ENCODE results near the gene RGS21.

DNA sequence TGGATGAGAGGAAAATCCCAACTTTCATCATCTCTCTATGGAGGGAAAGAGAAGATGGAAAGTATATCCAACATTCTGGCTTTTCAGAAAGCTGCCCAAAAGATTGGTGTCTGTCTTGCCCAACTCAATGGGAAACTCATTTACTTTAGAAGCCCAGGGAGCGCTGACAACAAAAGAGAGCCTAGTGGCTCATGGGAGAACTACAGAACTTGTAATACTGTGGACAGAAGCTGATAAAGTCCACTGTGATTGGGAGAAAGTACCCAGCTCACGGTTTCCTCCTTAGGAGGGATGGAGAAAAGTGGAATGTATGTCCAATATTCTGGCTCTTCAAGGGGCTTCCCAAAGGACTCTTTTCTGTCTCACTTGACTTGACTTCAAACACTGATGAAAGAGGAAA is 66.0 kb downstream of the RGS21 start:
- TF ChIP-seq, protein P1, sequence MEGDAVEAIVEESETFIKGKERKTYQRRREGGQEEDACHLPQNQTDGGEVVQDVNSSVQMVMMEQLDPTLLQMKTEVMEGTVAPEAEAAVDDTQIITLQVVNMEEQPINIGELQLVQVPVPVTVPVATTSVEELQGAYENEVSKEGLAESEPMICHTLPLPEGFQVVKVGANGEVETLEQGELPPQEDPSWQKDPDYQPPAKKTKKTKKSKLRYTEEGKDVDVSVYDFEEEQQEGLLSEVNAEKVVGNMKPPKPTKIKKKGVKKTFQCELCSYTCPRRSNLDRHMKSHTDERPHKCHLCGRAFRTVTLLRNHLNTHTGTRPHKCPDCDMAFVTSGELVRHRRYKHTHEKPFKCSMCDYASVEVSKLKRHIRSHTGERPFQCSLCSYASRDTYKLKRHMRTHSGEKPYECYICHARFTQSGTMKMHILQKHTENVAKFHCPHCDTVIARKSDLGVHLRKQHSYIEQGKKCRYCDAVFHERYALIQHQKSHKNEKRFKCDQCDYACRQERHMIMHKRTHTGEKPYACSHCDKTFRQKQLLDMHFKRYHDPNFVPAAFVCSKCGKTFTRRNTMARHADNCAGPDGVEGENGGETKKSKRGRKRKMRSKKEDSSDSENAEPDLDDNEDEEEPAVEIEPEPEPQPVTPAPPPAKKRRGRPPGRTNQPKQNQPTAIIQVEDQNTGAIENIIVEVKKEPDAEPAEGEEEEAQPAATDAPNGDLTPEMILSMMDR (conservative IDR thresholded peaks at IDR 0.05; ENCODE audit: low read length): no peak
- TF ChIP-seq EZH2phosphoT487 (IDR thresholded peaks at IDR 0.05; ENCODE audit: borderline replicate concordance, low read depth, low read length): no peak
